Osteoblast (primary cell): ENCODE results near the gene TMEM243. TPM values are rescaled to one million over a fixed set of nuclear protein-coding genes. Genes with fewer than 3 reads are reported as not detected.
"Not testable (repeated sequence)": the region's sequence is repeated elsewhere in the genome, so short reads cannot be mapped to it uniquely, and the experiment has no call there.

Experiments used
- DNase-seq: peaks from one replicate; pipeline ENCODE4 v3.0.0; 2011; ENCODE audit warnings: low spot score, mixed read lengths; ENCODE audit not compliant: insufficient read length; ENCODE audit errors: missing footprints
- H2AFZ ChIP-seq: 2 replicates; pipeline ENCODE4 v1.6.0; 2011; ENCODE audit warnings: mild to moderate bottlenecking, low read length
- H3K27ac ChIP-seq: 2 replicates; pipeline ENCODE4 v1.5.1; 2011; ENCODE audit warnings: mild to moderate bottlenecking, low read depth, low read length, moderate library complexity
- H3K27me3 ChIP-seq: 2 replicates; pipeline ENCODE4 v1.6.0; 2012; ENCODE audit warnings: mild to moderate bottlenecking, control low read depth, inconsistent platforms, low read length, moderate library complexity; ENCODE audit not compliant: insufficient read depth
- H3K36me3 ChIP-seq: 2 replicates; pipeline ENCODE4 v1.5.1; 2011; ENCODE audit warnings: mild to moderate bottlenecking, low read length, control low read depth, moderate library complexity; ENCODE audit not compliant: insufficient read depth
- H3K4me1 ChIP-seq: 2 replicates; pipeline ENCODE4 v1.5.1; 2011; ENCODE audit warnings: mild to moderate bottlenecking, low read length, control low read depth, moderate library complexity; ENCODE audit not compliant: insufficient read depth
- H3K4me2 ChIP-seq: 2 replicates; pipeline ENCODE4 v1.6.0; 2011; ENCODE audit warnings: mild to moderate bottlenecking, low read length; ENCODE audit not compliant: insufficient read depth
- H3K4me3 ChIP-seq: fragments of 200-600 bp; sonication (generic); 3 replicates; pipeline ENCODE4 v1.5.1; 2012; ENCODE audit warnings: mild to moderate bottlenecking, low read length, inconsistent platforms; ENCODE audit not compliant: insufficient read depth
- H3K79me2 ChIP-seq: 2 replicates; pipeline ENCODE4 v1.6.0; 2012; ENCODE audit warnings: mild to moderate bottlenecking, low read length, control low read depth, inconsistent platforms; ENCODE audit not compliant: insufficient read depth
- H3K9me3 ChIP-seq: 2 replicates; pipeline ENCODE4 v1.5.1; 2011; ENCODE audit warnings: low read depth, low read length, control low read depth
- H4K20me1 ChIP-seq: 2 replicates; pipeline ENCODE4 v1.6.0; 2012; ENCODE audit warnings: mild to moderate bottlenecking, low read length, control low read depth; ENCODE audit not compliant: insufficient read depth
- CTCF ChIP-seq: IDR thresholded peaks from 2 replicates; pipeline ENCODE4 v1.5.1; 2011; ENCODE audit warnings: mild to moderate bottlenecking, low read depth, low read length, moderate library complexity; ENCODE audit errors: extremely low read depth
- total RNA-seq: library from RNA; depleted of rRNA; stranded (reverse); fragments of >200 nt; gene quantifications from 2 replicates; pipeline ENCODE4 v1.2.3, GENCODE V29; 2012

Gene TMEM243
- total RNA-seq, 1 donor, result 35.5 TPM

DNA sequence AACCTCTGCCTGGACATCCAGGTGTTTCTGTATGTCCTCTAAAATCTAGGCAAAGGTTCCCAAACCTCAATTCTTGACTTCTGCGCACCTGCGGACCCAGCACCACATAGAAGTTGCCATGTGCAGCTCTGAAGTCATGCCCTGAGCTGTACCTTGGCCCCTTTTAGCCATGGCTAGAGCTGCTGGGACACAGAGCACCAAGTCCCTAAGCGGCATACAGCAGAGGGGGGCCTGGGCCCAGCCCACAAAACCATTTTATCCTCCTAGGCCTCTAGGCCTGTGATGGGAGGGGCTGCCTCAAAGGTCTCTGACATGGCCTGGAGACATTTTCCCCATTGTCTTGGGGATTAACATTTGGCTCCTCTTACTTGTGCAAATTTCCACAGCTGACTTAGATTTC lies 14.6 kb downstream of the TMEM243 start:
- no peak for TF ChIP-seq CTCF
- Histone ChIP-seq H3K4me2 (no peak overlapping the region), H2AFZ (no peak overlapping the region), H3K79me2 (peaks cover 75% of the 10 kb centered on the region), H3K36me3 (peaks cover 10% of the 10 kb centered on the region), H3K9me3 (no peaks in the 10 kb centered on the region), H4K20me1 (peaks cover 19% of the 10 kb centered on the region), H3K27ac (no peak overlapping the region), H3K4me3 (no peak overlapping the region), H3K4me1 (no peaks in the 10 kb centered on the region), H3K27me3 (no peaks in the 10 kb centered on the region)
- DNase-seq, result no peak

DNA sequence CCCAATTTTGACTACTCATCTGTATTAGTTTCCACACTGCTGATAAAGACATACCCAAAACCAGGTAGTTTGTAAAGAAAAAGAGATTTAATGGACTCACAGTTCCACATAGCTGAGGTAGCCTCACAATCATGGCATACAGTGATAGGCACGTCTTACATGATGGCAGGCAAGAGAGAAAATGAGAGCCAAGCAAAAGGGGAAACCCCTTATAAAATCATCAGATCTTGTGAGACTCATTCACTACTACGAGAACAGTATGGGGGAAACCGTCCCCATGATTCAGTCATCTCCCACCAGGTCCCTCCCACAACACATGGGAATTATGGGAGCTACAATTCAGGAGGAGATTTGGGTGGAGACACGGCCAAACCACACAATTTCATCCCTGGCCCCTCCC lies 15.6 kb downstream of the TMEM243 start:
- H3K4me3 ChIP-seq, H3K27me3 ChIP-seq, H3K4me2 ChIP-seq, H2AFZ ChIP-seq, H3K27ac ChIP-seq, H3K9me3 ChIP-seq, DNase-seq, H3K4me1 ChIP-seq: not testable (repeated sequence)
- H4K20me1 ChIP-seq, result peaks cover 18% of the 10 kb centered on the region
- peaks cover 19% of the 10 kb centered on the region for H3K36me3 ChIP-seq
- H3K79me2 ChIP-seq, result peaks cover 76% of the 10 kb centered on the region

- DNase-seq, result no peak
- Histone ChIP-seq H3K36me3 (peaks cover 19% of the 10 kb centered on the region), H3K27me3 (no peaks in the 10 kb centered on the region), H3K4me1 (no peaks in the 10 kb centered on the region), H2AFZ (no peak overlapping the region), H3K79me2 (peaks cover 80% of the 10 kb centered on the region), H3K9me3 (no peaks in the 10 kb centered on the region), H3K4me2 (no peak overlapping the region), H4K20me1 (peaks cover 11% of the 10 kb centered on the region), H3K27ac (no peak overlapping the region), H3K4me3 (no peak overlapping the region)
- TF ChIP-seq CTCF, result no peak
Observed at GRCh38 chr7:87202705-87203104, 16.8 kb downstream of the TMEM243 start.

DNA sequence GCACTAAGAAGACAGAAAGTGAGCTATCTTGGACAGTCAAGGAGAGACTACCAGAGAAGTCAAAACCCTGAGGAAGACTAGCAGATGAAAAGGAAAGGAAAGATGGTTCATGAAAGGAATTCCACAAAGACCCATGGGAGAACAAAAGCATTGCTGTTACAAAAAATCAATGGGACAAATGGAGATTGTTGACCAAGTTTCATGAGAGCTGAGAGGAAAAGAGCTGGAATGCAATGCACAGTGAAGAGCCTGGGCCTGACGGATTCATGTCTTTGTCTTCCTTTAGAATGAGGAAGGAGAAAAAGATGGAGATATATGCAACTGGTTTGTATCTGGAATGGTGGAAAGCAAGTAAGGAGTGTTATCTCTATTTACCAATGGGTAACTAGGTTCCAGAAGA lies 17.3 kb downstream of the TMEM243 start:
- Histone ChIP-seq H3K27me3 (no peaks in the 10 kb centered on the region), H3K79me2 (peaks cover 80% of the 10 kb centered on the region), H3K27ac (no peak overlapping the region), H3K4me3 (no peak overlapping the region), H2AFZ (no peak overlapping the region), H3K9me3 (no peaks in the 10 kb centered on the region), H3K36me3 (peaks cover 23% of the 10 kb centered on the region), H3K4me1 (no peaks in the 10 kb centered on the region), H3K4me2 (no peak overlapping the region), H4K20me1 (peaks cover 11% of the 10 kb centered on the region)
- TF ChIP-seq CTCF, result no peak
- DNase-seq, result no peak
